Glomerular endothelial cell (primary cell): Measurements from ENCODE around the gene TES. TPM values are rescaled to one million over a fixed set of nuclear protein-coding genes. Genes with fewer than 3 reads are reported as not detected.

Source experiments
- DNase-seq: peaks from one replicate; pipeline ENCODE4 v3.0.0-alpha.2; 2011; ENCODE audit warnings: low read depth, low spot score; ENCODE audit errors: extremely low read depth
- total RNA-seq: library from RNA; depleted of rRNA; stranded (reverse); fragments of >200 nt; gene quantifications from 2 replicates; pipeline ENCODE4 v1.2.3, GENCODE V29; 2015

TES gene
- total RNA-seq, 1 donor from 2014 or later = 73.9 TPM

DNA sequence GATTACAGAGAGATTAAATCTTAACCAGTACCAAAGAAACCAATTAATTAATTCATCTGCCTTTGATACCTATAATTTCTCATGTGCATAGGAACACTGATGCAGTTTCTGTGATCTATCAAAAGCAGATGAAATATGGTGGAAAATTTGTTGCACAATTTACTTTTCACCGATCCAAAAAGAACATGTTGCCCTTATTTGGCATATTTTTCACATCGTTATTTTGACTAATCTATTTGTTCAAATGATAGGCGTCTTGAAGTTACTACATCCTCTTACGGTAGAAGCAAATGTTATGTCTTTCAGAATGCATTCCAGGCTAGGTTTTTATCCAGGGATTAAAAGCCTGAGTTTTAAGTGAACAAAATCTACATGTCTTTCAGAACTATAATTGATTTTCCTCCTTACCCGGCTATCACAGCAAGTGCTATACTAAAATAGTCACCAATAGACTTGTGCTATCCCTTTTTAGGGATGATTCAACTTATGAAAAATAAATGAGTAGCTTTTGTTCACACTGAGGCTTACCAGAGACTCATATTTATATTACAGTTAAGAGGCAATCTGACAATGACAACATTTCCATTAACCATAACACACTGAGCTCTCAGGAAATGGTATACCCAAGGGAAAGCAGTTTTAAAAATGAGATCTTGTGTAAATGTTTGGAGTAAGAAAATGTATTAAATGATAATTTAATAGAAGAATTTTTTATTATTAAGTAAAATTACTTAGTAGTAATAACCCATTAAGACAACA lies 16.8 kb upstream of the TES start:
- no peak for DNase-seq

DNA sequence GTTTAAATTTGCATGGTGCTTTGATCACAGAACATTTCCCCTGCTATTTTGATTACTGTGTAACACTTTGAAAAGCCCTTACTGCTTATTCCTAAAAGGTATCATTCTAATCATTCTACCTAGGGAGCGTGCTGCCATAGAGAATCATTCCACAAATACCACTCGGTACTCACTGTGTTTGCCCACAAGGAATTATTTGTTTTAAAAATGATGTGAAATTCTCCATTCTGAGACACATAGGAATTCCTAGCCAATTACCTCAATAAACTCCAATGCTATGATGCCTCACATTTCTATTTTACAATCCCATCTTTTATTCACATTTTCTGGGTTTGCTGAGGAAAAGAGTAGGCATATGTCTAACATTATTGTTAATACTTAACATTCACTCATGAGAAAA lies 16.2 kb upstream of the TES start:
- DNase-seq = no peak

DNA sequence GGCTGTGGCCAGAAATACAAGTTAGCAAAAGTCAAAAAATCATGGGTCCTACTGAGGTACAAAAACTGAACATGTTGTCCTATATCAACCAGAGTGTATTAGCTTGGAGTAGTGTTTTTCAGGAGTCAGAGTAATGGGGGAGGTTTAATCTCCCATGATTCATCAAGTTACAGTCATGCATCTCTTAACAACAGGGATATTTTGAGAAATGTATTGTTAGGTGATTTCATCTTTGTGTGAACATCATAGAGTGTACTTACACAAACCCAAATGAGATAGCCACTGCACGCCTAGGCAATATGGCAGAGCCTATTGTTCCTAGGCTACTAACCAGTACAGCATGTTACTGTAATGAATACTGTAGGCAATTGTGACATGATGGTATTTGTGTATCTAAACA lies 14.9 kb upstream of the TES start:
- no peak for DNase-seq

DNA sequence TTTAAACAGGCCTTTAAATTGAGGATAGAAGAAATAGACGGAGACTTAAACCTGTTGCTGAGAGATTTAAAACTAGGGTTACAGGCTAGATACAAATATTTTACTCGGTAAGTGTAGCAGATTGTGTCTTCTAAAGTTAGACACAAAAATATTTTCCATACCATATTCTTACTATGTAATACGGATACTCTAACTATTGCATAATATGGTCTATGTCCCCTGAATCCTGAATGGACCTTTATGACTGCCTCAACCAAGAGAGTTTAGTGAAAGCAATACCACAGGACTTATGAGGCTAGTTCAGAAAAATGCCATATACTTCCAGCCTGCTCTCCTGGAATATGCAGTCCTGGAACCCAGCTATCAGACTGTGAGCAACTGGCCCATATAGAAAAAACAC lies 13.4 kb upstream of the TES start:
- no peak for DNase-seq

DNA sequence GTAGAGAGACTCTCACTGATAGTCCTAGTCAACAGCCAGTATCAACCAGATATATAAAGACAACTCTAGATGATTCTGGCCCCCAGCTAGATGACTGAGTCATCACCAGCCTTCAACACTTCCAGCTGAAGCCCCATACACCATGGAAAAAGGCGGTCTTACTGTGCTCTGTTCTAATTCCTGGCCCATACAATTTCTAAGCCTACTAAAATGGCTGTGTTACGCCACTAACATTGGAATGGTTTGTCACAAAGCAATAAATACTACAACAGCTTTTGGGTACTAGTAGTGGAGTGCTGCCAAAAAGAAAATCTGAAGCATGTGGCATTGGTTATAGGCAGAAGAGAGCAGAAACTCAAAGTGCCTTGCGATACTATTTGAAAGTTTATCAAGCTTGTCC lies 13.0 kb upstream of the TES start:
- no peak for DNase-seq

DNA sequence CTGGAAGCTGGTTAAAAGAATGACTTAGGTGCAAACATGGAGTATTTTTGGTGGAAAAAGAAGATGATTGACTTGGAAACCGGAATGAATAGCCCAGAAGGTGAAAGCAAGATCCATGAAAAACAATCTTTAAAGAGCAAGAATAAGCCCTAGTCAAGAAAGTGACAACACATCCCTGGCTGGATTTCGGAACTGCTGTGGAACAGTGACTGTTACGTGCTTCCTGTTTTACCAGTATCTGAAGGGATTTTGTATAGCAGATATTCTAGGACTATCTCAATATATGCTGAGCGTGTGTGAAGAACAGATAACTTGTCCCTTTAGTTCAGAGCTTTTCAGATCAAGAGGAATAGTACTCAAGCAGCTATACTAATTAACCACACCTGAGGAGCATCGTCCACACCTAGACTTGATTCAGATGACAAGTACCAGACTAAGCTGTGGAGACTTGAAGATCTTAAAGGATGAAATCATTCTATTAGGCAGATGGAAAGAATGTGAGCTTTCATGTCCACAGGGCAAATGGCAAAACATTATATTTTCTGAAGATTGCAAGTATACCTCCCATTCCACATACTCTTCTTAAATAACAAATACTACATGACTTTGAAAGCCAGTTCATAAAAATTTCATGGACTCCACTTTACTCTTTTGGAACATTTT lies 11.5 kb upstream of the TES start:
- DNase-seq = no peak

DNA sequence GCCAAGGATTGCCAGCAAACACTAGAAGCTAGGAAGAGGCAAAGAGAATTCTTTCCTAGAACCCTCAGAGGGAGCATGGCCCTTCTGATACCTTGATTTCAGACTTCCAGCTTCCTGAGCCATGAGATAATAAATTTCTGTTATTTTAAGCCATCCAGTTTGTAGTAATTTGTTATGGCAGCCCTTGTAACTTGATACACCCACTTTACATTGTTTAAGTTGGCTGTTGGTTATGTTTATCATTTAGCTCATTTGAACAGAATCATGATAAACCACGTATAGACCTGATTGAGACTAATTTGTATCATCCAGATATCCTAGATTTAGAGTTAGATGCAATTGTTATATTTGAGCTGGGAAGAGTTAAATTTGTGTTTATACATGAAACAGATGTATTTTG lies 9.4 kb upstream of the TES start:
- no peak for DNase-seq

DNA sequence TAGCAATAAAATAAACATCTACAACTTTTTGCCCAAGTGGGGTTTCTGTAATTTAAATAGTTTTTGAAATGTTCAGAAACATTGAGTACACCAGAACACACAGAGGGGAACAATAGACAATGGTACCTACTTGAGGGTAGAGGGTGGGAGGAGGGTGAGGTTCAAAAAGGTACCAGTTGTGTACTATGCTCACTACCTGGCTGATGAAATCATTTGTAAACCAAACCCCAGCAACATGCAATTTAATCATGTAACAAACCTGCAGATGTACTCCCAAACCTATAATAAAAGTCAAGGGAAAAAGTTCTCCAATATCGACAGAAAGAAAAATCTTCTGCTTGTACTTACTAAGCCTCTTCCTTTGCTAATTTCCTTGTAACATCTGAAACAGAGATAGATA lies 4.2 kb upstream of the TES start:
- no peak for DNase-seq

DNA sequence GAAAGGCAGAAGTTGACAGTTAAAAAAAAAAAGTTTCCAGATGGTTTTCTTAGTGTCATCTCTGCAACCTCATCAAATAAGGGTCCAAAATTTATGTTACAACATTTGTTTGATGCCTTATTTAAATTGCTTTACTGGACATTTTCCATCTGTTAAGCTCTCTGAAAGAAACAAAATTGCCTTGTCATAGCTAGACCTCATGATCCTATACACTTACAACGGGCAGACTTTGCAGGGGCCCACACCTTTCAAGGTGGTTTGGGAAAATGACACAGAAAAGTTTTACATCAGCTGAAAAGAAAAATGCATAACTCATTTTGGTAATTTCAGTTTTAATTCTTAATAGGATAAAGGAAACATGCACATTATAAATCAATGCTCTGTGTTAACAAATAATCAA lies 1.4 kb upstream of the TES start:
- DNase-seq = no peak

DNA sequence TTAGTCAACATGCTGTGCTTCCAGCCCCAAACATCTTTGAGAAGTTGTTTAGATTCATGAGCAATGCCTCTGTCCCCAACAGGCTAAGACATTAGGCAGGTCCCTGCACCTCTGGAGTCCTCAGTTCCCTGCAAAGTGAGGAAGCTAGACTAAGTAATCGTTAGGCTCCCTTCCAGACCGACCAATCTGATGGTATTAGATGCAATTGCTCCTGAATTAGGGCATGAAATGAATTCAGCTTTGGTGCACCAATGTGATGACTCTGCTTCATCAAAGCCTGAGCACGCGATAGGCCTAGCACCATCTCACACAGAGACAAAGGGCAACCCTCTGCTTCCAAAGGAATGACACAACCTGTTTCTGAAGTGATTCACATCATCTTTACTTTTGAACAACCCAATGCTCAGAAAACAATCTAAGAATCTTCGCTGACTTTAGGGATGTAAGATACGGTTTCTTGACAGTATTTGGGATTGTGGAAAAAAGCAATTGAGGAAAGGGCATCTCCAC lies 723 bp upstream of the TES start:
- no peak for DNase-seq

DNA sequence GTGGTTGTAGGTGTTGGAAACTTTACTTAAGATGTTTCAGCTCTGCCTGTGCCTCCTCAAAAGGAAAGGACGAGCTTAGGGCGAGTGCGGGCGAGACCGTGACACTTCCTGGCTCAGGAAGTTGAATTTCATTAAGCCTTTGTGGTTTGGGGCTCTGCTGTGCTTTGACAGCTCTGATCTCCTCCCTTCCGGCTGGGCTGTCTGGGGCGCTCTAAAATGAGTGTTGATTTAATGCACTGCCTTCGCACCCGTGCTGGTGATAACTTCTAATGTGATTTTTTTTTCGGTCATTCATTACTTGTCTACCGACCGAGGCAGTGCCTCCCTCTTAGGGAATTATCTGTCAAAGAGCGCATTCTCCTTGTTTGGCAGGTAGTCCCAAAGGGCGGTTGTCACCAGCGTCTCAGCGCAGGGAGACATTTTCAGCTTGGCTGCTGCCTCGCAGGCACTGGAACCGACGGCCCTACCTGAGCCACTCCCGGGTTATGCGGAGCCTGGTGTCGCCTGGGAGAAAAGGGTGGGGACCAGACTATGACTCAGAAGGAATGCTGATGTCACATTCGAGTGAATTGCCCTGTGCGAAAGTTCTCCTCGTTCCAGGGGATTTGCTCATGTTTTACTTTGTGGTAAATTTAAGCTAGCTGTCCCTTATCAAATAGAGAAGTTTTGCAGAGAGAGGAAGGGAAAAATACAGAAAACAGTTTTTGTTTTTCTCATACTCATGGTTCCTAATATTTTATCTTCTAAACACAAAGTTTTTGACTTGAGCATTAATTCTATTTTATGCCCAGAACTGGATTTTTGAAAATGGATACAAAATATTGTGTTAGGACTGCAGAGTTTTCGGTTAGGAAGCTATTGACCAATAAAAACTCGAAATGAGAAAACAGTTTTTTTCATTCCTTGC lies 920 bp downstream of the TES start:
- DNase-seq = no peak

DNA sequence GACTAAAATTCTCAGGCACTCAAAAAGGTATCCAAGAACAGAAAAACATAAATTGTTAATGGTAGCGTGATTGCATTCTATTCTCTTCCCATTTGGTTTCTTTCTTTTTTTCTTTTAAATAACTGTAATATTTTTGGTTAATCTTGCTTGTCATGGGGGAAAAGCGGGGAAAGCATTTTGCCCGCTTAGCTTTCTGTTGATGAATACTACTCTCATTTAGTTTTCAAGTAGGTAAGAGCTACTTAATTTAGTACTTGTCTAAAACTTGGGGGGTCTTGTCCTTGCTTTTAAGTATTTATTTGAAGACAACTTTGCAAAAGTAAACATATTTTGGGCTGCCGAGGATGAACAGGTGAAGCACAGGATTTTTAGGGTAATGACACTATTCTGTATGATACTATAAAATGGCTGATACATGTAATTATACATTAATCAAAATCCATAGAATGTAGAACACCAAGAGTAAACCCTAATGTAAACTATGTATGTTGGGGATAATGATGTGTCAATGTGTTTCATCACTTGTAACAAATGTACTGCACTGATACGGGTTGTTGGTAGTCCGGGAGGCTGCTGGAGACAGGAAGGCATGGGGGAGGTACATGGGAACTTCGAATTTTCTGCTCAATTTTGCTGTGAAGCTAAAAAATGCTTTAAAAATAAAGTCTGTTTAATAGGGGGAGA lies 1.7 kb downstream of the TES start:
- DNase-seq = no peak

DNA sequence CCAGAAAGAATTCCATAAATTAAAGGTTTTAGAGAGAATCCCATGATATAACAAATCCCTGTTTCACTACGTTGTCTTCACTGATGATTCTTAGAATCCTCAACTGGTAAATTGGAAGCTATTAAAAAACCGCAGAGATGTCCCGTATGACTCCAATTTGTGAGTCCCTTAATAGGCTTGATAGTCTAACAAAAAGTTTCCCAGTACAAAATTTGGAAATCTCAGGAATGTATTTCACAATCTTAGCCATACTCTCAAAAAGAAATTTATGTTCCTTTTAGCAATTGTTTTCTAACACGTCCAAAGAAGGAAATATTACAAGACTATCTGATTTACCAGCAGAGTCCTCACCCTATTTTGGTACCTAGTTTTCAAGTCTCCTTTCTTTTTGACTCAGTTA lies 2.5 kb downstream of the TES start:
- no peak for DNase-seq

DNA sequence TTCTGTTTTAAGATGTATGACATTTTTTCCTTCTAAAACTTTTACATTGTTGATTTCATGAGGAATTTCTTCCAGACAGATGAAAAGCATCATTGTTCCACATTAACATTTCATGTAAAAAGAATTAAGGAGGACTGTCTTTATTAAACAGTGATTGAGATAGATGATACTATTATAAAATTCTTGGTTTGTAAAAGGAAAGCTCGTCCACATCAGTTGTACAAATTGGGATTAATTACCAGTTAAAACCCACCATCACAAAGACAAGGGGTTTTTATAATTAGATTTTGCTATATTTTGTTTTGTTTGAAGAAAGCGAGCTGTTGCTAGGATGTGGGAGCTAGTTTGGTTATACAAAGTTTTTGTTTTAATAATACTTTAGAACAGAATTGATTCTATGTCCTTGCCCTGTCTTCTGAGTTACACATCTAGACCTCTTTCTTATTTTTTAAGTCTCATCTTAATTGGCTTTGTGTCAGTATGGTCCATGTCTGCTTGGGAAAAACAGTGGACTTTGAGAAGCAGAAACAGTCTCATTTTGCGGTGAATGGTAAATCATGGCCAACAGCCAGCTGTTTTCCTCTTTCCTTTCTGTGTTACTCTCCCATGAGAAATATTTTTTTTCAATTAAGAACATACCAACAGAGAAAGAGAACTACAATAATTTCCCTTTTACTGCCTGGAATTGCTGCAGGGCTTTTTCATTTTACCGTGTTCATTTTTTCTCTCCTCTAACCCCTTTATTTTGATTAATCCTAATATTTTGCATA lies 3.2 kb downstream of the TES start:
- no peak for DNase-seq

DNA sequence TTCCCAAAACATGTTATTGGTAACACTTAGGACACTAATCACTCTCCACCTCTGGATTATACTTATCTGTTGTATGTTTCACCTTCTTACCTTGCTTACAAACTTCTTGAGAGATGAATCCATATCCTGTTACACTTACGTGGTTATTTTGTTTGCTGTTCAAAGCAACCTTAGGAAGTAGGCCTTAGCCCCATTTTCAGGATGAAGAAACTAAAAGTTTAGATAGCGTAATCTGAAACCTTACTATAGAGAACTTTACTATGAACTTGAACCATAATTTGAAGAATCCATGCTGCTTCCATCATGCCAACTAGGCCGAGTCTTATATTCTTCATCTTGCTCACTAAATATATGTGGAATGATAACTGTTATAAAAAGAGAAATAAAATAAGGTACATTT lies 4.6 kb downstream of the TES start:
- DNase-seq = no peak

DNA sequence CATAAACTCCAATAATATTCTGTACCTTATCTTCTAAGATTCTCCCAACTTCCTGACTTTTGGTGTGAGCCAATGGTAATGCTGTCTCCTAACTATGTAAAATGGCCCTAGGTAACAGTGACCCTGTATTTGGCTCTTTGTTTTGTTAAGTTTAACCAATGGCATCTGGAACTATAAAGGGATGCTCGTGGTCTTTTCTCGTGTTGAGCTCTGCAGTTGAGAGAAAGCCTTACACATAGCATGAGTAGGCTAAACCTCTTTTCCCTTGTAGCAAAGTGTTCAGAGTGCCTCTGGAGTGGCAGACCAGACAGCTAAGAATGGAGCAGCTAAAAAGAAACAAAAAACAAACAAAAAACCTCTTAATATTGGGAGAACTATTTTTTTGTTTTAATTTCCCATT lies 5.2 kb downstream of the TES start:
- no peak for DNase-seq

DNA sequence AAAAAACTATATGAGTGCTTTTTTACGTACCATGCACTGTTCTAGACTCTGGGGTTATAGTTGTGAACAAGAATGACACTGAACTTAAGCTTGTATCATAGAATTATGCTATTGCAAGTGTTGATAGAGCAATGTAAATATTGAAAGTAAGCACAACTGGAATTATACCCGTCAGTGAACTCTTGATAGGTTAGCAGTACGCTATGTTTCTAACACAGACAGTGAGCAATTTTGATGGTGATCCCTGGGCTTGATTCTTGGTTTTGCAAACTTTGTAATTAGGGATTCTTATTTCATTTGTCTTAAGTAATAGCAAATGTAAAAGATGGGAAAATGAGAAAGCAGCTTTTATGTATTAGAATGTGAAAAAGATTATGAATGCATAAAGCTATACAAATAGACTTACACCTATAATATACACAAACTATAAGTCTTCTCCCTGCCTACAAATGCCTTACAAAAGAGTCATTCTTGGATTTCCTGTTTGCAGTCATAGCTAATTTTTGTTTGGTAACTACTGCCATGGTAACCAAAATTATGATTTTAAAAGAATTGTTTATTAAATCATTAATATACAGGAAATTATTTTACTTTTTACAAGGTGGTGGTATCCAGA lies 6.7 kb downstream of the TES start:
- DNase-seq = no peak

DNA sequence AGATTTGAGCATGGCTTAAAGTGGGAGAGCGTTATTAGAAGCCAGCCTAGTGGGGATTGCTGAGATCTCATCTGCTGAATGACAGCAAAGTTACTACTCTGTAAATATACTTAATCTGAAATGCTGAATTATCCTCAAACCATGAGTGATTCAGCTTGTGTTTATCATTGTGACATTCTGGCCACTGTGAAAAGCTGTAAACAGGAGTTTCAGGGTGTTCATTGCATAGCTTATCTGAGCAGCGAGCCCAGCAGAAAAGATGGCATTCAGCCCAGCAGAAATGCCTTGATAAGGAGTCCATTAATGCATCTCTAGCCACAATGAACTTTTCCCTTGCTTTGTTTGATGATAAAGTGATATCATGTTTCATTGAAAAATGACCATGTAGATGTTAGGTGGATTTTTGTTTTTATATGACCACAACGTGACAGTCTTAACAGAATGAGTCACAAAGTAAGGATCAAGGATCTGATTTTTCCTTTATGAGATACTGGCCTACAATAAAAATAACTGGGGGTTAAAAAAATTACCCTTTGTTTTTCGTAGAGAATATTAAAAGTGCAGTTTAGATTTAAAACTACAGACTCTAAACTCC lies 7.8 kb downstream of the TES start:
- DNase-seq = peak; percentile 86

DNA sequence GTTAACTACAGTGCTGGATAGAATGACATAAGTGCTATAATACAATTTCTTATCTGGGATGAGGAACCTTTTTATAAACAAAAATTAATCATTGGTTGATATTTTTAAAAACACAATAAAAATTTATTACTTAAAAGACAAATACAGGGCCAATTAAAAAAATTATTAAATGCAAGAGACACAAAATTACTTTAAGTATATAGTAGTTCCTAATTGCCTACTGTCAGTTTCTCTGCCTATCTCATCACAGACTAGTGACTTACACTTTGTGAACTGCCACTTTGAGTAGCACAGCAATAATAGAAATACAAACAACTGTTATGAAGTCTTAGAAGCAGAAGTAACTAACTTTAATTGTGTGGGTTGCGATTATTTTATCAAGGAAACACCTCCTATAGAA lies 8.4 kb downstream of the TES start:
- DNase-seq = no peak
